NCI-H1048 (cell line): ENCODE measurements around the gene CDA.
"Not testable (repeated sequence)": the region's sequence is repeated elsewhere in the genome, so short reads cannot be mapped to it uniquely, and the experiment has no call there.

Experiments
- DNase-seq: peaks from one replicate; lab custom pipeline; 2025; lab: John Stamatoyannopoulos, UW

The CDA gene

GRCh38 chr1:20586953-20587660, 1.8 kb upstream of the CDA start:
- DNase-seq, result no peak

GRCh38 chr1:20587661-20588053, 1.2 kb upstream of the CDA start:
- no peak for DNase-seq

- no peak for DNase-seq
These were observed 708 bp downstream of the CDA start for GRCh38 chr1:20589331-20590278.

GRCh38 chr1:20590306-20590777, 1.4 kb downstream of the CDA start:
- DNase-seq, result no peak

- DNase-seq, result no peak
These were observed 4.9 kb downstream of the CDA start for GRCh38 chr1:20593756-20594155.

- DNase-seq, result no peak
These were observed 5.8 kb downstream of the CDA start for GRCh38 chr1:20594746-20595145.

- no peak for DNase-seq
These were observed 7.2 kb downstream of the CDA start for GRCh38 chr1:20596106-20596505.

- DNase-seq, result no peak
These were observed 8.8 kb downstream of the CDA start for GRCh38 chr1:20597650-20598049.

GRCh38 chr1:20600156-20600555, 11.3 kb downstream of the CDA start:
- no peak for DNase-seq

- no peak for DNase-seq
These were observed 12.4 kb downstream of the CDA start for GRCh38 chr1:20601129-20601825.

- DNase-seq, result no peak
These were observed 14.1 kb downstream of the CDA start for GRCh38 chr1:20602851-20603450.

GRCh38 chr1:20603504-20604464, 14.9 kb downstream of the CDA start:
- no peak for DNase-seq

GRCh38 chr1:20604678-20605077, 15.8 kb downstream of the CDA start:
- DNase-seq, result no peak

GRCh38 chr1:20606801-20607570, 18.1 kb downstream of the CDA start:
- DNase-seq, result not testable (repeated sequence)

- DNase-seq, result no peak
These were observed 20.6 kb downstream of the CDA start for GRCh38 chr1:20609541-20609940.

- no peak for DNase-seq
These were observed 22.1 kb downstream of the CDA start for GRCh38 chr1:20610970-20611369.

GRCh38 chr1:20611652-20612051, 22.8 kb downstream of the CDA start:
- no peak for DNase-seq

GRCh38 chr1:20612221-20612746, 23.4 kb downstream of the CDA start:
- no peak for DNase-seq

- no peak for DNase-seq
These were observed 25.3 kb downstream of the CDA start for GRCh38 chr1:20614131-20614579.
